ENCODE results near the gene ANKS1A.

GRCh38 chr6:35093118-35093445 is 204.0 kb downstream of the ANKS1A start:
- no peak for TF ChIP-seq CTCF (IDR thresholded peaks at IDR 0.05)
- no peak for TF ChIP-seq SP1 (CRISPR knock-in tag; conservative IDR thresholded peaks at IDR 0.05)
- no peak for TF ChIP-seq MAX (CRISPR knock-in tag; IDR thresholded peaks at IDR 0.05)
- TF ChIP-seq ATF3 (CRISPR knock-in tag; conservative IDR thresholded peaks at IDR 0.05), result no peak
- no peak for TF ChIP-seq NFYB (CRISPR knock-in tag; conservative IDR thresholded peaks at IDR 0.05; ENCODE audit: low read depth)
- no peak for TF ChIP-seq ZNF532 (CRISPR knock-in tag; IDR thresholded peaks at IDR 0.05; ENCODE audit: borderline replicate concordance)

Data from WTC11 (cell line).